Mesendoderm (in vitro differentiated cells): ENCODE data around the gene CALB2.

ENCODE experiments used
- DNase-seq: peaks from one replicate; pipeline ENCODE4 v3.0.0; 2013
- H2AK5ac ChIP-seq: 2 replicates; pipeline ENCODE4 v1.6.1; 2013; ENCODE audit warnings: low read length, inconsistent platforms
- H2BK120ac ChIP-seq: 2 replicates; pipeline ENCODE4 v1.6.1; 2013; ENCODE audit warnings: low read depth, mild to moderate bottlenecking, low read length, moderate library complexity, mixed read lengths
- H2BK15ac ChIP-seq: replicated peaks from 2 replicates; pipeline ENCODE4 v1.6.1; 2013; ENCODE audit warnings: low read depth, mild to moderate bottlenecking, moderate library complexity
- H2BK5ac ChIP-seq: 2 replicates; pipeline ENCODE4 v1.6.1; 2013; ENCODE audit warnings: low read length, inconsistent platforms
- H3K18ac ChIP-seq: 2 replicates; pipeline ENCODE4 v1.6.1; 2013; ENCODE audit warnings: mild to moderate bottlenecking, low read length, mixed read lengths
- H3K23ac ChIP-seq: one replicate; pipeline ENCODE4 v1.6.1; 2013; ENCODE audit warnings: low read length
- H3K27ac ChIP-seq: 2 replicates; pipeline ENCODE4 v1.5.1; 2013; ENCODE audit warnings: low read depth, mild to moderate bottlenecking, inconsistent platforms, low read length, moderate library complexity
- H3K27me3 ChIP-seq: 2 replicates; pipeline ENCODE4 v1.6.1; 2013; ENCODE audit warnings: low read length, control low read depth, mild to moderate bottlenecking, inconsistent platforms; ENCODE audit not compliant: insufficient read depth, poor library complexity
- H3K36me3 ChIP-seq: 2 replicates; pipeline ENCODE4 v1.6.1; 2013; ENCODE audit warnings: low read length, inconsistent platforms; ENCODE audit not compliant: control insufficient read depth, insufficient read depth
- H3K4ac ChIP-seq: one replicate; pipeline ENCODE4 v1.6.1; 2013; ENCODE audit warnings: low read depth, mild to moderate bottlenecking, low read length, moderate library complexity
- H3K4me1 ChIP-seq: 2 replicates; pipeline ENCODE4 v1.6.1; 2013; ENCODE audit warnings: low read depth, low read length, inconsistent platforms; ENCODE audit not compliant: control insufficient read depth
- H3K4me2 ChIP-seq: 2 replicates; pipeline ENCODE4 v1.6.1; 2013; ENCODE audit warnings: low read length
- H3K4me3 ChIP-seq: 2 replicates; pipeline ENCODE4 v1.5.1; 2013; ENCODE audit warnings: mild to moderate bottlenecking, low read length
- H3K56ac ChIP-seq: one replicate; pipeline ENCODE4 v1.6.1; 2013; ENCODE audit warnings: low read length
- H3K79me1 ChIP-seq: 2 replicates; pipeline ENCODE4 v1.6.1; 2013; ENCODE audit warnings: low read length, inconsistent platforms
- H3K79me2 ChIP-seq: 2 replicates; pipeline ENCODE4 v1.6.1; 2013; ENCODE audit warnings: mild to moderate bottlenecking, low read length; ENCODE audit not compliant: control insufficient read depth, insufficient read depth
- H3K9ac ChIP-seq: 2 replicates; pipeline ENCODE4 v1.6.1; 2013; ENCODE audit warnings: low read length, inconsistent platforms
- H4K5ac ChIP-seq: one replicate; pipeline ENCODE4 v1.6.1; 2013; ENCODE audit warnings: low read length
- H4K8ac ChIP-seq: one replicate; pipeline ENCODE4 v1.6.1; 2013; ENCODE audit warnings: low read depth, mild to moderate bottlenecking, control low read depth, low read length, moderate library complexity
- WGBS: extraction: QIAGEN DNeasy Blood & Tissue Kit; methylation state at CpG from one replicate; pipeline ENCODE4 v1.1.7; 2013; ENCODE audit warnings: low lambda C conversion rate, missing lambda C conversion rate; ENCODE audit not compliant: insufficient coverage; ENCODE audit errors: extremely low coverage; 5-methylcytosine and 5-hydroxymethylcytosine counted together

CALB2 gene

GRCh38 chr16:71399801-71400563, 41.5 kb downstream of the CALB2 start:
- H3K4me3 ChIP-seq = no peak overlapping the region
- H3K9ac ChIP-seq = no peak overlapping the region
- no peak overlapping the region for H3K56ac ChIP-seq
- H3K18ac ChIP-seq = no peak overlapping the region
- no peak overlapping the region for H4K5ac ChIP-seq
- no peaks in the 10 kb centered on the region for H3K27me3 ChIP-seq
- no peak overlapping the region for H2BK5ac ChIP-seq
- no peak overlapping the region for H3K23ac ChIP-seq
- no peak overlapping the region for H3K4ac ChIP-seq
- WGBS = no CpG with 5 or more reads among the region's 11 CpGs
- H3K4me1 ChIP-seq = no peaks in the 10 kb centered on the region
- H3K79me2 ChIP-seq = no peaks in the 10 kb centered on the region
- H4K8ac ChIP-seq = no peak overlapping the region
- DNase-seq = no peak
- no peak overlapping the region for H2AK5ac ChIP-seq
- H3K36me3 ChIP-seq = no peaks in the 10 kb centered on the region
- H3K27ac ChIP-seq = no peak overlapping the region
- H3K79me1 ChIP-seq = no peaks in the 10 kb centered on the region
- no peak overlapping the region for H3K4me2 ChIP-seq
- H2BK15ac ChIP-seq = no peak overlapping the region
- H2BK120ac ChIP-seq = no peak overlapping the region

- Histone ChIP-seq H2BK15ac (no peak overlapping the region), H3K27me3 (no peaks in the 10 kb centered on the region), H3K27ac (no peak overlapping the region), H3K9ac (no peak overlapping the region), H4K5ac (no peak overlapping the region), H2BK120ac (no peak overlapping the region), H3K4me3 (no peak overlapping the region), H3K4me1 (no peaks in the 10 kb centered on the region), H2AK5ac (no peak overlapping the region), H3K79me1 (no peaks in the 10 kb centered on the region), H3K23ac (no peak overlapping the region), H2BK5ac (no peak overlapping the region), H3K4ac (no peak overlapping the region), H3K18ac (no peak overlapping the region), H3K79me2 (no peaks in the 10 kb centered on the region), H3K4me2 (no peak overlapping the region), H3K36me3 (no peaks in the 10 kb centered on the region), H3K56ac (no peak overlapping the region), H4K8ac (no peak overlapping the region)
- WGBS = no CpG with 5 or more reads among the region's 6 CpGs
- no peak for DNase-seq
Measured at GRCh38 chr16:71402007-71402406, 43.5 kb downstream of the CALB2 start.

GRCh38 chr16:71402674-71403073, 44.2 kb downstream of the CALB2 start:
- DNase-seq = no peak
- no peaks in the 10 kb centered on the region for H3K27me3 ChIP-seq
- no peaks in the 10 kb centered on the region for H3K4me1 ChIP-seq
- no peak overlapping the region for H4K5ac ChIP-seq
- no peak overlapping the region for H3K27ac ChIP-seq
- H2AK5ac ChIP-seq = no peak overlapping the region
- no peak overlapping the region for H3K4me3 ChIP-seq
- no peak overlapping the region for H3K23ac ChIP-seq
- H3K79me1 ChIP-seq = no peaks in the 10 kb centered on the region
- no peak overlapping the region for H3K9ac ChIP-seq
- no peak overlapping the region for H2BK15ac ChIP-seq
- no peak overlapping the region for H4K8ac ChIP-seq
- H3K18ac ChIP-seq = no peak overlapping the region
- no peak overlapping the region for H3K4me2 ChIP-seq
- no peak overlapping the region for H2BK5ac ChIP-seq
- H3K79me2 ChIP-seq = no peaks in the 10 kb centered on the region
- H3K4ac ChIP-seq = no peak overlapping the region
- no peak overlapping the region for H3K56ac ChIP-seq
- H3K36me3 ChIP-seq = no peaks in the 10 kb centered on the region
- H2BK120ac ChIP-seq = no peak overlapping the region
- WGBS = no CpG with 5 or more reads among the region's 11 CpGs

GRCh38 chr16:71404364-71404763, 45.8 kb downstream of the CALB2 start:
- no peak for DNase-seq
- Histone ChIP-seq H3K4me2 (no peak overlapping the region), H3K56ac (no peak overlapping the region), H3K79me1 (no peaks in the 10 kb centered on the region), H4K5ac (no peak overlapping the region), H2AK5ac (no peak overlapping the region), H3K9ac (no peak overlapping the region), H3K36me3 (no peaks in the 10 kb centered on the region), H3K23ac (no peak overlapping the region), H4K8ac (no peak overlapping the region), H3K27ac (no peak overlapping the region), H3K4me1 (peaks cover 3% of the 10 kb centered on the region), H3K27me3 (no peaks in the 10 kb centered on the region), H3K18ac (no peak overlapping the region), H2BK5ac (no peak overlapping the region), H3K4me3 (no peak overlapping the region), H2BK120ac (no peak overlapping the region), H2BK15ac (no peak overlapping the region), H3K79me2 (no peaks in the 10 kb centered on the region), H3K4ac (no peak overlapping the region)
- no CpG with 5 or more reads among the region's 4 CpGs for WGBS

GRCh38 chr16:71406316-71406715, 47.8 kb downstream of the CALB2 start:
- WGBS = no CpG with 5 or more reads among the region's 5 CpGs
- H3K4ac ChIP-seq = no peak overlapping the region
- H2AK5ac ChIP-seq = no peak overlapping the region
- H3K79me2 ChIP-seq = no peaks in the 10 kb centered on the region
- H2BK5ac ChIP-seq = no peak overlapping the region
- peaks cover 3% of the 10 kb centered on the region for H3K4me1 ChIP-seq
- H2BK120ac ChIP-seq = no peak overlapping the region
- no peaks in the 10 kb centered on the region for H3K79me1 ChIP-seq
- no peaks in the 10 kb centered on the region for H3K27me3 ChIP-seq
- no peak overlapping the region for H3K23ac ChIP-seq
- no peak overlapping the region for H3K4me2 ChIP-seq
- H3K36me3 ChIP-seq = no peaks in the 10 kb centered on the region
- H3K18ac ChIP-seq = no peak overlapping the region
- no peak overlapping the region for H3K9ac ChIP-seq
- no peak overlapping the region for H3K27ac ChIP-seq
- no peak overlapping the region for H2BK15ac ChIP-seq
- no peak overlapping the region for H3K4me3 ChIP-seq
- H4K8ac ChIP-seq = no peak overlapping the region
- no peak overlapping the region for H4K5ac ChIP-seq
- no peak for DNase-seq
- no peak overlapping the region for H3K56ac ChIP-seq

GRCh38 chr16:71406724-71407123, 48.2 kb downstream of the CALB2 start:
- Histone ChIP-seq H3K9ac (no peak overlapping the region), H3K18ac (no peak overlapping the region), H2AK5ac (no peak overlapping the region), H3K4ac (no peak overlapping the region), H3K23ac (no peak overlapping the region), H2BK120ac (no peak overlapping the region), H3K79me2 (no peaks in the 10 kb centered on the region), H3K4me1 (peaks cover 3% of the 10 kb centered on the region), H3K4me3 (no peak overlapping the region), H3K27ac (no peak overlapping the region), H2BK5ac (no peak overlapping the region), H2BK15ac (no peak overlapping the region), H3K56ac (no peak overlapping the region), H3K27me3 (no peaks in the 10 kb centered on the region), H4K5ac (no peak overlapping the region), H3K36me3 (no peaks in the 10 kb centered on the region), H3K4me2 (no peak overlapping the region), H3K79me1 (no peaks in the 10 kb centered on the region), H4K8ac (no peak overlapping the region)
- no peak for DNase-seq
- no CpG with 5 or more reads among the region's 8 CpGs for WGBS
